NCI-H526 (cell line): Measurements from ENCODE around the gene MRTFA.
A peak's percentile ranks its signal among the peaks of the same experiment; 100 is the strongest.
"Not testable (repeated sequence)": the region's sequence is repeated elsewhere in the genome, so short reads cannot be mapped to it uniquely, and the experiment has no call there.

ENCODE experiments used
- DNase-seq, 2 experiments: peaks; one replicate each; lab custom pipeline; 2025; lab: John Stamatoyannopoulos, UW

The MRTFA gene

GRCh38 chr22:40521046-40521445, 115.5 kb downstream of the MRTFA start:
- DNase-seq = no peak

DNA sequence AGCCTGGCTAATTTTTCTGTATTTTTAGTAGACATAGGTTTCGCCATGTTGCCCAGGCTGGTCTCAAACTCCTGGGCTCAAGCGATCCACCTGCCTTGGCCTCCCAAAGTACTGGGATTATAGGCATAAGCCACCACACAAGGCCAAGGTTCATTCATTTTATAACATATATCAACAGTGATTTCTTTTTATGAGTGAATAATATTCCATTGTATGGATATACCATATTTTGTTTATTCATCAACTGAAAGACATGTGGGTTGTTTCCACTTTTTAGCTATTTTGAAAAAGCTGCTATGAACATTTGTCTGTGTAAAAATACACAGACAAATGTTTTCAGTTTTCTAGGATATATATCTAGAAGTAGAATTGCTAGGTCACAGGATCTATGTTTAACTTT, 116.0 kb downstream of the MRTFA start:
- no peak for DNase-seq

- DNase-seq = no peak
These were observed 116.6 kb downstream of the MRTFA start for GRCh38 chr22:40519948-40520331.

DNA sequence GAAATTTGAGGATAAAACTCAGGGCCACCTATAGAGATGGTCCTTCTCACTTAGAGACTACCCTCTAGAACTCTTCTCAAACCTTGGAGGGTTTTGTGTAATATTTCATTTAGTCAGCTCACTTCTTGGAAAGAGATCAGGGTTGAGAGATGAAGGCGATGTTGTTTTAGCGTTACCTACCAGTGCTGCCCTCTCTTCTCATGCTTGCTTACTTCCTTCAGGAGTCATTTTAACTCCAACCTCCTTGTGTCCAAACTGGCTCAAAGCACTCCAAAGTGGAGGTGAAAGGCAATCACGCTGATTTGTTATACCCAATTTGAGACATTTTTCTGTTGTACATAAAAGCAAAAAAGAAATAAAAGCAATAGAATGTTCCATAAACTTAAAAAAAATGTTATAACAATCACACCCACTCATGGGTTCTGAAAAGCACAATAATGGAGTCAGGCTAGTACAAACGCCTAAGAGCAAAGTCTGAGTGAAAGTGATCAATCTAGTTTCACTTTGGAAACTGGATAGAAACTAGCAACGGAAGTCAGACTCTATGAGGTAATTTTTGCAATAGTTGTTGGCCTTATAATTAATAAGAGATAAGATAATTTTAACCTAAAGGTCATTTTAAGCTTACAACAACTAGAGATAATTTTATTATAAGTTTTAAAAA, 117.1 kb downstream of the MRTFA start:
- DNase-seq = no peak

DNA sequence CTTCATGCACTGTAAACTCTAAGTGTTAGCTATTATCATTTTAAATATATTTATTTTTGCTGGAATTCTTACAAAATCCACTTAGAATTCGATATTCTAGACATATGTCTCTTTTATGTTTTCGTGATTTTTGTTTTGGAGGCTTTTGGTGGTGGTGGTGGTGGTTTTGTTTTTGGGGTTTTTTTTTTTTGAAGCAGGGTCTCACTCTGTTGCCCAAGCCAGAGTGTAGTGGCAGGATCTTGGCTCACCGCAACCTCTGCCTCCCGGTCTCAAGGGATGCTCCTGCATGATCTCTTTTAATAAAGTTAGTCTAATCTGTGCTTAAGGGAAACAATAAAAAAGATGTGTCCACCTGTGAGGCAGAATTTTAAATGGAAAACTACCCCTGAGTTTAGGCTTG, 117.7 kb downstream of the MRTFA start:
- DNase-seq = no peak

- DNase-seq = no peak
These were observed 118.9 kb downstream of the MRTFA start for GRCh38 chr22:40517631-40518030.

DNA sequence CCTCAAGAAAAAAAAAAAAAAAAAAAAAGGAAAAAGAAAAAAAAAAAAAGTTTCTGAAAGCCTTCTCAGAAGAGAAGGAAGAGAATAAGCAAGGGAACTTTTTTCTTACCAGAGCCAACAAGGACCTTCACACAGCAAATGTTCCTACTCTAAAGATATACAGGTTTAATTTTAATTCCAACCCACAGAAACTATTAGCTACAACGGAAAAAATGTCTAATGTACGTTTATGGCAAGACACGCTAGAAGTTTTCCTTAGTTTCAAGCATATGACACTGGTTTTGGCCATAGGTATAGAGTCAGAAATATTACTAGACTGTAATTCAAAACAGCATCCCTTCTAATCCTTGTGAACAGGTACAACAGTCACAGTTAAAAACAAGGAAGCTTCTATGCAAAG, 120.1 kb downstream of the MRTFA start:
- no peak for DNase-seq

DNA sequence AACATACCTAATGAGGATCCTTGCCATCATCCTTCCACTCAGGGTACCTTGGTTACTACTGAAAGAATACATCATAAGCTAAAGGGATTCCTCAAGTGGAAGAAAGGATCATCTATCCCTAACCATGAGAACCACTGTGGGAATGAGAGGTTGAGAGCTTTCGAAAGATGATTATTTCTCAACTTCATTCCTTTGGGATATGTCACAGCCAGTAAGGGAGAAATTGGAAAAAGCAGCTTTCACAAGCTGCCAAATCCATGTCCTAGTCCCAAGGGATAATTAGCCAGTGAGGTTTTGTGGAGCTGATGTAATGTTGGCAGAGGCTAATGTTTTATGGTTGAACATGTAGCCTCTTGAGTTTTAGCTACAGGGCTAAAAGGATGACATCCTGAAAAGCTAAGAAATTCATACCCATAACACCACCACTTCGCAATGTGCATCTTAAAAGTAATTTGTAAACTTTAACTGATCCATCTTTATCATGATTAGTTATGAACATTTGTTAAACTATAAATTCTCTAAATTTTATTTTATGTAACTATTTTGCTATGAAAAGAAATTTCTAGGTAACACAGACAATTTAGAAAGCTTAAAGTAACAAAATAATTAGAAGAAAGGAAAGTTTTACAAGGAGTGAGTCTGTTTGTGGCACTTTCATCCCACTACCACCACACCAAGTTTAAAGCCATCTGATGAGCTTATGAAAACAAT, 123.9 kb downstream of the MRTFA start:
- DNase-seq = no peak

GRCh38 chr22:40511604-40512003, 124.9 kb downstream of the MRTFA start:
- DNase-seq = no peak

- DNase-seq = no peak
These were observed 125.7 kb downstream of the MRTFA start for GRCh38 chr22:40510631-40511364.

DNA sequence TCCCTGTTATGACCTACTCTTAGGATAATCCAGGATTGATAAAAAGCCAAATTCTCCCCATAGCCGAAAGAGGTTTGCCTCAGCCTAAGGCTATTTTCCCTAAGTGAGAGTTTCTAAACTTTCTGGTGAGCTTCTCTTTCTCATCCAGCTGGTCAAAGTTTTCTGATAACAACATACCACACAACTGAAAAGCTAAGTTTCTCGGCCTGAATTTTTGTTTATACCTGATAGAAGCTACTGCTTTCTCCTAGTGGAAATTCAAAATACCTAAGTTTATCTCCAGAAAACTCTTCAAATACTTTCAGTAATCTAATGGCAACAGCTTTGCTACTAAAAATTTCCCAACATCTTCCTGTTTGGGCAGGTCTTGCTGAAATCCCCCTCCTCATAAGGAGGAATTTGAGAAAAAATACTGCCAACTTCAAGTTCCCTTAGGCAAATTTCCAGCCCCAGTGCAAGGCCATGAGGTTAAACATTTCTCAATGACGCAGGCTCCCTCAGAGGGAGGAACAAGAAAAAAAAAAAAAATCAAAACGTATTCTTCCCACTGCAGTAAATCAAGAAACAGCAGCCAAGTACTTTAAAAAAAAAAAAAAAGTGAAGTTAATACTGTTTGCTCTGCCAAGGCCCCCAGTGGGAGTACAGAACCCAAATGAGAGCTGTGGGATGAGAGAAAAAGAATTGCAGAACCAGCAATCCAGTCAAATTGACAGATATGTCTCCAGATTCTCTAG, 127.0 kb downstream of the MRTFA start:
- DNase-seq = no peak

GRCh38 chr22:40508046-40508445, 128.5 kb downstream of the MRTFA start:
- DNase-seq = peak; percentile 54 to 55

DNA sequence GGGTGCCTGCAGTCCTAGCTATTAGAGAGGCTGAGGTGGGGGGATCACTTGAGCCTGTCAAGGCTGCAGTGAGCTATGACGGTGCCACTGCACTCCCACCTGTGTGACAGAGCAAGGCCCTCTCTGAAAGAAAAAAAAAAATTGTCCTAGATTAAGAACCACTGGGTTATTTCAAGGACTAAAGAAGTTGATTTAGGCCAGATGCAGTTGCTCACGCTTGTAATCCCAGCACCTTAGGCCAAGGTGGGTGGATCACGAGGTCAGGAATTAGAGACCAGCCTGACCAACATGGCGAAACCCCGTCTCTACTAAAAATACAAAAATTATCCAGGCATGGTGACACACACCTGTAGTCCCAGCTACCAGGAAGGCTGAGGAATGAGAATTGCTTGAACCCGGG, 129.0 kb downstream of the MRTFA start:
- DNase-seq = no peak

DNA sequence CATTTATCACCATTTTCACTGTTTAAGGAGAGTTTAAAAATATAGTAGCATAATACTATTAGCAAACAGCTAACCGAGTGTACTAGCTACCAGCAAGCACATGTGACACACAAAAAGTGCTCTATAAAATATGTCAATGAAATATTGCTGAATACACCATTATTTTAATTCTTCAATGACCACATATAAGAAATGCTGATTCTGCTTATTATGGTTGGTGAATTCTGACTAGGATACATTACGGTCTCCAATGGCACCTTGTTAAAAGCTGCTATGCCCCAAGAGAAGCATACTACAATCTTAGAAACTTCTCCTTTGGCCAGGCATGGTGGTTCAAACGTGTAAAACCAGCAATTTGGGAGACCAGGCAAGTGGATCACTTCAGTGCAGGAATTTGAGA, 129.8 kb downstream of the MRTFA start:
- DNase-seq = no peak

DNA sequence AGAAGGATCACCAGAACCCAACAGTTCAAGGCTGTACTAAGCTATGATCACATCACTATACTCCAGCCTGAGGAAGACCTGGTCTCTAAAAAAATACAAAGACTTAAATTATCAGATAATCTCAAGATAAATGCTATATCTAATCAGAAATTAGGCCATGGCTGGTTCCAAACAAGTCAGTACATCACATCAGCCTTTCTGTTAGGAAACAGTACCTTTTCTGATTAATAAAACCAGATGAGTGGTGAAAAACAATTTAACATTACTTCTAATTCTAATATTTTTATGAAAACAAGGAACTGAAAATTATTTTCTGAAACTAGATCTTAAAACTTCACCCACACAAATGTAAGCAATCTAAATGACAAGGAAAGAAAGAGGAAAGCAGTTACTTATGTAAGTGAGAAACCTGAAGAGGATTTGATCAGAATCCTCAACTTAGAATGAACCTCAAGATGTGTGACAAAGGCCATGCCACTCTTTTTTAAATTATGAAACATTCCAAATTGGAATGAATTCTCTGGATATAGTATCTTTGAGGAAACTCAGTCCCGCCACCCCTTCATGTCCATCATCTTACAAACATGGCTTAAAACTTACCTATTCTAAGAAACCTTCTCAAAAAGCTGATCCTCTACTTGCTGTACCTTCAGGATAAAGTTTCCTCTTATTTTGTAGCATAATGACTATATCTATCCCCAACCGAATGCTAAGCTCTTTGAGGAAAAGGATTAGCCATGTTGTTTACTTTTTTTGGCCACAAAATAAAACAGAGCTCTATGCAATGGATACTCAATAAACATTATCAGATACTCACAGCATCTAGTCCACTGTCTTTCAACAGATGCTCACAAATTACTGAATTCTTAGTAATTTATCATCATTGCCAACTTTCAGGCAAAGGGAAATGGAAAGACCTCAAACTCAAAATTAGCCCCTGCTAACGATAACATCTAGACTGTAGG, 132.0 kb downstream of the MRTFA start:
- no peak for DNase-seq

DNA sequence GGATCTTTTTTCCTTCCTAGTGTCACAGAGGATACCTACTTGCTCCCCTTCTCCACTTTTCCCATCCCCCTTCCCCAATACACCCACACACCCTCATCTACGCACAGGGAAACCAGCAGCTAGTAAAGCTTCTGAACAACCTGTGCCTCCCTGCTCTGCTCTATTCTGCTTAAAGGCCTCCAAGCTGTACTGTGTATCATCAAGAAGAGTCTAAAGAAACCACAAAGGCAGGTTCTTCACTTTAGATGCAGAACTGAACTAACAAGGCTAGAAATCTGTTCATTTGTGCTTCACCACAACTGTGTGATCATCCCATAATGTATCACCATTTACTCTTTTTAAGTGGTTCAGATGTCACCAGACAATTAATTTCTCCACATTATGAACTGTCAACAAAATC, 133.6 kb downstream of the MRTFA start:
- no peak for DNase-seq

- DNase-seq = not testable (repeated sequence)
These were observed 136.1 kb downstream of the MRTFA start for GRCh38 chr22:40500465-40500786.

GRCh38 chr22:40499209-40499623, 137.3 kb downstream of the MRTFA start:
- DNase-seq = no peak

DNA sequence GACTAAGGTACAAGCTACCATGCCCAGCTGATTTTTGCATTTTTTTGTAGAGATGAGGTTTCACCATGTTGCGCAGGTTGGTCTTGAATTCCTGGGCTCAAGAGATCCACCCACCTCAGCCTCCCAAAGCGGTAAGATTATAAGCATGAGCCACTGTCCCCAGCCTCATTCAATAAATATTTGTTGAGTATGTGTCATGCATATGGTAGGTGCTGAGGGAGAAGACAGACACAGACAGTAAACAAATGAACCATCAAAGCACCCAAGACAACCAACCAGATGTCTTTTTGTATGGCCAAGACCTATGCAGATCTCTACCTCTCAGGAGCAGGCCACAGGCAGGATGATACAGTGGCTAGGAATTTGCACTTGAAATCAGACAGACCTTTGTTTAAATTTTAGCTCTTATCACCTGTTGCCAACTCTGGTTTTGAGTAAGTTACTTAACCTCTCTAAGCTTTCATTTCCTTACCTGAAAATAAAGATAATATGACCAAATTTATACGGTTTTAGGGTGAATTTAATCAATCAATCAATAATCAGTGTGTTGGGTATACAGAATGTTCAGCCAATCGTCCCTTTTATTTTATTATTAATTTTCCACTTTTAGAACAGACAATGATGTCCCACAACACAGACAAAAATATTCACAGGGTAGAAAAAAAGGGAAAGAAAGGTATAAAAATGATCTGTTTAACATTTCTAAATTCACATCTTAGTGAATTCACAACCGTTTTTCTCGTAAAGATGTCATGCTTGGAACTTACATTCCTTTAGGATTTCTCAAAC, 137.9 kb downstream of the MRTFA start:
- DNase-seq = no peak

- DNase-seq = no peak
These were observed 143.1 kb downstream of the MRTFA start for GRCh38 chr22:40493441-40493840.
